Inflammatory macrophage treated with lipopolysaccharide for 1 hour (primary cell): ENCODE data around the gene LILRA6.
A peak's percentile ranks its signal among the peaks of the same experiment; 100 is the strongest.
"Not testable (repeated sequence)": the region's sequence is repeated elsewhere in the genome, so short reads cannot be mapped to it uniquely, and the experiment has no call there.

Experiments
- DNase-seq, 2 donors: peaks; one replicate each; pipeline ENCODE4 v3.0.0-alpha.2; 2020 to 2022

The LILRA6 gene

DNA sequence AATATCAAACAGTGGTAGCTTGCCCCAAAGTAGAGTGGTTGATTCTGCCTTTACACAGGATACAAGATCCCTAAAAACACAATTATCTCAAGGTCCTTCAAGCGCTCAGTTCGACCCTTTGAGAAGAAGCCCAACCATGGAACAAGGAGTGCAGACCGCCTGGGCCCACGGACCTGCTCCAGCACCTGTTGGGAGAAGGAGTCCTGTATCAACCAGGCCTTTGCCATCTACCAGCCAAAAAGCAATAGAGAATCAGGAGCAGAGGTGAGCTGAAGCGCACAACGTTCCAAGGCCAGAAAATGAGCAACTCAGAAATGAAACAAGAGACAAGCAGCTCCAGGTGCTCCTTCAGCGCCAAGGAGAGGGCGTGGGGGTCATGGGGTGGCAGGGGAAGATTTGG, 13.4 kb downstream of the LILRA6 start:
- DNase-seq = no peak

DNA sequence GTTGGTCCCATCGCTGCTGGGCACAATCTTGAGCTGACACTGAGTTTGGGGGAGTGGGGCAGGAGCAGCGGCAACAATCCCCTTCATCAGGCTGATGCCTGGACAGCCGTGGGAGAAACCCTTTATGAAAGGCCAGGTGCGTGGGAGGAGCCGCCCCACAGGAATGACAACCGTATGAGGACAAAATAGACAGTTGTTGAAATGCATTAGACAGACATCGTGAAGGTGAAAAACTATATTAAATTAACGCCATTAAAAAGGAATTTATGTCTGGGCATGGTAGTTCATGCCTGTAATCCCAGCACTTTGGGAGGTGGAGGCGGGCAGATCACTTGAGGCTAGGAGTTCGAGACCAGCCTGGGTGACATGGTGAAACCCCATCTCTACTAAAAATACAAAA, 18.0 kb downstream of the LILRA6 start:
- not testable (repeated sequence) for DNase-seq

DNA sequence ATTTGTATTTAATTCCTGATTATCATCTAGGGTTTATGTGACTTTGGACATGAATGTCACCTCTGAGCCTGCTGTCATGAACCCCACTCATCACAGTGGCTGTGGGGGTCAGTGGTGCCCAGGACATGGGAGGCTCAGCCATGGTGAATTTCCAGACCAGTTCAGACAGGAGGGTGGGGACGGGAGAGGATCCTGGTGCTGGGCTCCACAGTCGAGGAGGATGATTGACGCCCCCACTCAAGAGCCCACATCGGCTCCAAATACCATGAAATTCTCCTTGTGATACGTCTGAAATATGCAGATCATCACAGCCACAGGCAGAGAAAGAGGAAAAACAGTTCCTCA, 18.7 kb downstream of the LILRA6 start:
- DNase-seq = not testable (repeated sequence)

DNA sequence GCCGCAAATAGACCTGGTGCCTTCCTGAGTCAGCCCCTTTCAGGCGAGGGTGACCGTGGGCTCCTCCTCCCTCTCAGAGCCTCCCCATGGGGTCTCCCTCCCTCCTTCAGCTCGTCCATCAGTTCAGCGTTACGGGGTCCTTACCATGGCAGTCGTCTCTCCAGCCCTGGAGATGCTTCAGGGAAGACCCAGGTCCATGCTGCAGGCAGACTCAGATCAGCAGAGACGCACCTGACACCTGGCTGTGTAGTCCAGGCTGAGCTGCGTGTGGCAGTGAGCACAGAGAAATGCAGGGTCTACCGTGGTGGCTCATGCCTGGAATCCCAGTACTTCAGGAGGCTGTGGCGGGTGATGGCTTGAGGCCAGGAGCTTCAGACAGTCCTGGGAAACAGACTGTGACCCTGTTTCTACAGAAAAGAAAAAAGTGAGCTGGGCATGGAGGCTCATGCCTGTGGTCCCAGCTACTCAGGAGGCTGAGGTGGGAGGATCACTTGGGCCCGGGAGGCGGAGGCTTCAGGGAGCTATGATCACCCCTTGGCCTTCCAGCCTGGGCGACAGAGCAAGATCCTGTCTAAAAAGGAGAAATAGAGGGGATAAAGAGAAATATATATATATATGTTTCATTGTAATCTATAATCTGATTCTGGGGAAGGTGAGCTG, 19.2 kb downstream of the LILRA6 start:
- not testable (repeated sequence) for DNase-seq

DNA sequence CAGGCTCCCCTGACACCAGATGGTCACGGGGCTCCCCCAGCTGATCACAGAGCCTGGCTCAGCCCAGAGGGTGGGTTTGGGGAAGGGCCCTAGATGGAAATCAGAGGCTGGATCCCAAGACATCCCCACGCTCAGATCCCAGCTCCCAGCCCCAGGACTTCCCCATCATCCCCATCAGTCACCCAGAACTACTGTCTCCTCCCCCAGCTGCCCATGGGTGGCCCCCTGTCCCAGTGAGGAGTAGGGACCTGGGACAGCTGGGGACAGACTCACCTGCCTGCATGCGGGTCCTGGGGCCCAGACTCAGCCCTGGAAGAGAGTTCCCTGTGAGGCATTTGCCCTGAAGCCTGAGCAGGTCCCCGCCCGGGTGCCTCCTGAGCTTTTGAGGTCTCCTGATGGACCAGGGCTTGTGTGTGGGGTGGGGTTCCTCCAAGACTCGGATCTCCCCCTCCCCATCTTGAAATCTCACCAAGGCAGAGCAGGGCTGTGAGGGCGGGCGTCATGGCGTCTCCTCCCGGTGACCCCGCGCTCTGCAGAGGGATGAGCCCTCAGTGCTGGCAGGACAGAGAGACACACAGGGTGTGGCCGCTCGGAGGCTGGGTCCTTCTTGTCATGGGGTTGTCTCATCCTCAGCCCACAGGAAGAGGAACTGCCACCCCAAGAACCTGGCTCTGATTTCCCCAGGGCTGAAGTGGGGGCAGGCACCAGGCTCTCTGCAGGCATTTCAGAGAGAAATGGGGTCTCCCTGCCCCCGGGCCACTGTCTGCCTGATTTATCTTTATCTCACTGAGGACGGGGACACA, 19.9 kb downstream of the LILRA6 start, which contains the start of gene LILRB3:
LILRB3 (minus strand) TSS at position 534 of the 803 bp plus-strand sequence; CDS start at position 503, 31 bp downstream.
- DNase-seq = peak; percentile 16 to 53

DNA sequence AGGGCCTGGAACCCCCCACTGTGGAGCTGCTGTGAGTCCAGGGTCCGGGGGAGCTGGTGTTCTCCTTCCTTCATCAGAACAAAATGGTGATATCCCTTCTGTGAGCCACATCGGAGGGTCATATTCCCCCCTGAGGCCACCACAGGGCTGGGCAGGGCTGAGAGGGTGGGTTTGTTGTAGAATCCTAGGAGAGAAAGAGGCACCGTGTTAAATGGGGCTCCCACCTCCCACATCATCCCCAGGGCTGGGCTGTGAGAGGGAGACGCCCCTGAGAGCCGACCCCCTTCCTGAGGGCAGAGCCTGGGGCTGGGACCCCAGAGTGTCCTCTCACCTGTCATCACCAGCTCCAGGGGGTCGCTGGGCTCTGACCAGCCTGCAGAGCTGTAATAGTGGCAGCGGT, 20.6 kb downstream of the LILRA6 start:
- DNase-seq = not testable (repeated sequence)

DNA sequence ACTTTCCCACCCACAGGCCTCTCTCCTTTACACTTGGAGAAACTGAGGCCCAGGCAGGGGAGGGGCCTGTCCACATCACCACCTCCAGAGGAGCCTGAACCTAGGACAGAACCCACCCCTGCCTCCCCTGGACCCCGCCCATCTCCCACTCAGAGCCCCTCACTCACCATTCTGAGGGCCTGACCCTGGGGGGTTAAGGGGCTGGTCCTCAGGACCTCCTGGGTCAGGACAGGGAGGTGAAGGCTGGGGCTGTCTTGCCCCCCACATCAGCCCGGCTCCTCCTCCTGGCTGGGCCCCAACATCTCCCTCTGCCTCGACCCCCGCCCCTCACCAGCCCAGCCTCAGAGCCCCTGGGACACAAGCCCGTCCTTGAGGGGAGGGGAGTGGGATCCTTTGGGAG, 22.9 kb downstream of the LILRA6 start:
- not testable (repeated sequence) for DNase-seq

DNA sequence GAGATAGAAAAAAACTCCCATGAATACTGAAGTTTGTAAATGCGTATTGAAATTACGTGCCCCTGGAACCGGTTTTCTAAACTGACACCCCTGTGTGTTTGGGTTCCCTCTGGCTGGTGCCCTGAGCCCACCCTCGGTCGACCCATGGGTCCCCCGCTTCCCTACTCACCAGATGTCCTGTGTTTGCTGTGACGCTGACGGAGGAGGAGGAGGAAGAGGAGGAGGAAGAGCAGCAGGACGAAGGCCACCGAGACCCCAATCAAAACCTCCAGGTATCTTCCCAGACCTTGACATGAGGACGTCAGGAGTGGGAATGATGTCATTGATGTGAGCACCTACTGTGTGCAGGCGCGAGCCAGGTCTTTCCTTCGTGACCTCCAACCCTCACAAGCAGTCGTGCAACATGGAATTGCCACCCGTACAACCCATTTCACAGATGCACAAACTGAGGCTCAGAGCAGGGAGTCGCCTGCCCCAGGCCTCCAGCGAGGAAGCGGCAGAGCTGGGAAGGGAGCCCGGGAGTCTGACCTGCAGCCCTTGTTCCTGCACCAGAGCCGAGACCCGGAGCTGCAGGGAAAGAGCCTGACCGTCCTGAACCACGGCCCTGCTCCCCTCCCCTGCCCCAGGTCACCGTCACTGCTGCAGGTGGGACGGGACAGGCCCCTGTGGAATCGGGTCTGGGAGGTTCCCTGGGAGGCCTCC, 23.5 kb downstream of the LILRA6 start:
- DNase-seq = no peak

DNA sequence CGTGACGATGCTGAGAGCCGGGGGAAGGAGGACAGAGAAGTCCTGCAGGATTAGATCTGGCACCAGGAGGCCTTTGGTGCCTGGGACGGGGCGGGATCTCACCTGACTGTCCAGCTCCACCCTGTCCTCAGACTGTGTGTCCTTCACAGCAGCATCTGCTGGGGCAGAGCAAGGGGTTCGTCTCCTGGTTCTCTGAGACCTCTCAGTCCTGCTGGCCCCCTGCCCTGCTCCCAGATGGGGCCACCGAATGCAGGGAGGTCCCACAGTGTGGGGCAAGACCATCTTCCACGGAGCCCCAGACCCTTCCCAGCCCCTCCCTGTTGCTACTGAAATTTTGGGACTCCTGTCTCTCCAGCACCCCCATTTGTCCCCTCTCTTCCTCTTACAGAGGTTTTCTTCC, 24.3 kb downstream of the LILRA6 start:
- DNase-seq = no peak

DNA sequence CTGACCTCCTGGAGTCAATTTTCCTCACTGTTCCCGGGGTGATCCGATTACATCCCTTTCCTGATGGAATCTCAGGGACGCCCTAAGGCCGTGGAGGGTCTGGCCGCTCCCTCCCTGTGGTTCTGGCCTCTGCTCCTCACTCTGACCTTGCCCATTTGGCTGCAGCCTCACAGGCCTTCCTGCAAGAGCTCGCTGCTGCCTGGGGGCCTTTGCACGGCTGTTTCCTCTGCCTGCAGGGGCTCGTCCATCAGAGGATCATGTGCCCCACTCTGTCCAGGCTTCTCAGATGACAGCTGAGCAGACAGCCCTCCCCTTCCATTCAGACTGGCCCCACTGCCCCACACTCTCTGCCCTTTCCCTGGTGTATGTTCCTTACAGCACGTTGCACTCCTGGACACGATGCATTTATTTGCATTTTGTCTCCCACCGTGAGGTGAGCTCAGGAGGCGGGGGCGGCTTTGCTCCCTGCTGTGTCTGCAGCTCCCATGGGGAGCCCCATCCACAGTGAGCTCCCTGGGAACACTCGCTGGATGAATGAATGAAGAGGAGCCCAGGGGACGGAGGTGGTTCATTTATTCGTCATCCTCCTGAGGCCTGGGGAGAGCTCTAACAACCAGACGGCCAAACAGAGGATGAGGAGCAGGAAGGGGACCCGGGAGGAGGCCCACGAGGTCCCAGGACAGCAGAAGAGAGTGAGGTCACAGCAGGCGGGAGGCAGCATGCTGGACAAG, 24.9 kb downstream of the LILRA6 start:
- DNase-seq = not testable (repeated sequence)

DNA sequence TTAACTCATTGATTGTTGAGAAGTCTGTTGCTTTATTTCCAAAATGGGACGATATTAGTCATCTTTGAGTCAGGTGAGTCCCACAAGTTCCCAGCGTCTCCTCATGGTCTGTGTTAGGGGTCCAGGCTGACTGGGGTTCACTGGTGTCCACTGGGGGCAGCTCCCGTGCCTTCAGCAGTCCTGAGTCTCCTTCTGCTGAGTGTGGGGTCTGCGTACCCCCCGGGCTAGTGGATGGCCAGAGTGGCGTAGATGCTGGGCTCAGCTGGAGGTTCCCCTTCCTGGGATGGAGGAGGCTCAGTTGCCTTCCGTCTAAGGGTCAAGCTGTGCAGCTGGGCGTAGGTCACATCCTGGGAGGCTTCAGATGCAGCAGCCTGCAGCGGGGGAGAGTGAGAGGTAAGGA, 25.7 kb downstream of the LILRA6 start:
- DNase-seq = no peak

DNA sequence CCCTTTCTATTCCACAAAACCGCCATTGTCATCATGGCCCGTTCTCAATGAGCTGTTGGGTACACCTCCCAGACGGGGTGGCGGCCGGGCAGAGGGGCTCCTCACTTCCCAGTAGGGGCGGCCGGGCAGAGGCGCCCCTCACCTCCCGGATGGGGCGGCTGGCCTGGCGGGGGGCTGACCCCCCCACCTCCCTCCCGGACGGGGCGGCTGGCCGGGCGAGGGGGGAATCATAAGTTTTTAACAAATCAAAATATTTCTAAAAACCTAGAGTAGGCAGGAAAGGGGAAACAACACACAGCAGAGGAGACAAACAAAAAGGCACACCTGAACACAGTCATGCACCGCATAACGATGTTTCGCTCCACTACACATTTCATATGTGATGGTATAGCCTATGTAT, 27.9 kb downstream of the LILRA6 start:
- not testable (repeated sequence) for DNase-seq

DNA sequence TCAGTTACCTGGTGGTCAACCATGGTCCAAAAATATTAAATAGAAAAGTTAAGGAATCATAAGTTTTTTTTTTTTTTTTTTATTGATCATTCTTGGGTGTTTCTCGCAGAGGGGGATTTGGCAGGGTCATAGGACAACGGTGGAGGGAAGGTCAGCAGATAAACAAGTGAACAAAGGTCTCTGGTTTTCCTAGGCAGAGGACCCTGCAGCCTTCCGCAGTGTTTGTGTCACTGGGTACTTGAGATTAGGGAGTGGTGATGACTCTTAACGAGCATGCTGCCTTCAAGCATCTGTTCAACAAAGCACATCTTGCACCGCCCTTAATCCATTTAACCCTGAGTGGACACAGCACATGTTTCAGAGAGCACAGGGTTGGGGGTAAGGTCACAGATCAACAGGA, 28.4 kb downstream of the LILRA6 start:
- DNase-seq = not testable (repeated sequence)

DNA sequence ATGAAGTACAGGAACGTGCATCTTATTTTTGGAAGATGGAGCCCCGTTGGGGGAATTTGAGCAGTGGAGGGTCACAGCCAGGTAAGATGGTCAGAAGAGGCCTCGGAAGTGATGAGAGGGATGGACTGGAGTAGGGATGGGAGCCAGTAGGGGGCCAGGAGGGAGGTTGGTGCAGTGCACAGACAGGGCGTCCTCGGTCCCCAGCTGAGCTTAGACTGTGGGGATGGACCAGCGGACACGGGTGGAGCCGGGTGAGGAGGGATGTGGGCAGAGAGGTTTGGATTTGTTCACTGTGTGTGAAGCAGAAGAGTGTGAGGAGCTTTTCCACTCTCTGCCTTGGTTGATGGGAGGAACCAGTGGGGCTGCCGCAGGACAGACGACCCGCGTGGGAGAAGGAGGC, 31.4 kb downstream of the LILRA6 start:
- DNase-seq = no peak

DNA sequence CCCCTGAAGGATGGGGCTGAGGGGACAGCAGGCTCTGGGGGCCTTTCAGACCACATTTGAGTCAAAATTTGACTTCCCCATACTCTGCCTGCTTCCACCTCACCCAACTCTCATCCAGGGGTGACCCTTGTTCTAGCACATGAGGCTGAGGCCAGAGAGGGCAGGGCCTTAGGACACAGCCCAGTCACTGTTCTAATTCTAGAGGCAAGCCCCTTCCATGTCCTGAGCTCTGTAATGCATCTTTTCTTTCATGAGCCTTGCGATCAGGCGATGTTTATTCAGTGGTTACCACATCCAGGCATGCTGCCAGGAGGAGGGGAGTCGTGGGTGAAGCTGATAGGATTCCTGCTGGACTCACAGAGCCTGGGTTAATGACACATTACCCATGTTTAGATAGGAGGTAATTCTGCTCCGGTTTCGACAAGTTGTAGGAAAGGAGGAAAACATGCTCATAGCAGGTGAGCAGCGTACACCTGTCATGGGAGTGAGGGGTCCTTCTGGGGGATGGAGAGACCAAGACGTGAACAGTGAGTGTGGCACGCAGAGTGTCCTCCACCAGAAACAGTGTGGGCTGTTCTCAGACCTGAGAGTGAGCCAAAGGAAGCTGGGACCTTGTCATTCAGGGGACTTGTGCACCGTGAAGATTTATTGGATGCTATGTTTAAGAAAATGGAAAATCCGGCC, 32.6 kb downstream of the LILRA6 start:
- DNase-seq = peak; percentile 79 to 98

DNA sequence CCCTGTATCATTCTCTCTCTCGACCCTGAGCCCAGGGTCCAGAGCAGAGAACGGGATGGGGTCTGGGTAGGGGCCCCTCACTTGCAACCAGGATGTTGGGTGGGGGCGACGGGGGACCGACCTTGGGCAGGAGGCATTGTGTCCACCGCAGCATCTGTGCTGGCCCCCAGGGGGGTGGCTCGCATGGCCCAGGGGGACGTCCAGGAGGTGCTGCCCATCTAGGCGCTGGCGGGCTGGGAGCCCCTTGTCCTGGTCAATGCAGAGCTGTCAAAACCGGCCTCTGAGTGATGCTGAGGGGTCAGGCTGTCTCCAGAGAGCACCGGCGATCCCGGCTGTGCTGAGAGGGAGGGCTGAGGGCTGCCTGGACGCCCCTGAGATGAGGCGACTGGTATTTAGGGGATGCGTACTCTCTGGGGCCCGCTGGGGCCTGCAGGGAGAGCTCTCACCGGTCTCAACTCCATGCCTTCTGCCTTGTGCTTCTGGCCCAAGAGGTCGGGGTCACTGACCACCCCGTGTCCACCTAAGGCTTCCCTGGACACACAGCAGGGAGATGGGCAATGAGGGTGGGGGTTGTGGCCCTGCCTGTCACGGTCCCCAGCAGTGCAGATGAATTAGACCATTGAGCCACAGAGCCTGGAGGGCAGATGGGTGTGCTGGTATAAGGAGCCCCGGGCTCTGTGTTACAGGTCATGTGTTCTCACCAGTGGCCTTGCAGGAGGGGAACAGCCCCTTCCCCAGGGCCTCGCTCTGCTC, 33.4 kb downstream of the LILRA6 start:
- DNase-seq = no peak

DNA sequence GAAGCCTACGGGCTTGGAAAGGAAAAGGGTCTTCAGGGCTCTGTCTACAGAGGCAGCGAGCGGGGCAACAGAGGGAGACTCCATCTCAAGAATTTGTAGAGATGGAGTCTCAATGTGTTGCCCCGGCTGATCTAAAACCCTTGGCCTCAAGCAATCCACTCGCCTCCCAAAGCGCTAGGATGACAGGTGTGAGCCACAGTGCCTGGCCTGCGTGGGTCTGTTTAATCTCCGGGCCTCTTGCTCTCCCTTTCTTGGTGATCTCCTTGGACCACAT, 33.9 kb downstream of the LILRA6 start:
- no peak for DNase-seq

DNA sequence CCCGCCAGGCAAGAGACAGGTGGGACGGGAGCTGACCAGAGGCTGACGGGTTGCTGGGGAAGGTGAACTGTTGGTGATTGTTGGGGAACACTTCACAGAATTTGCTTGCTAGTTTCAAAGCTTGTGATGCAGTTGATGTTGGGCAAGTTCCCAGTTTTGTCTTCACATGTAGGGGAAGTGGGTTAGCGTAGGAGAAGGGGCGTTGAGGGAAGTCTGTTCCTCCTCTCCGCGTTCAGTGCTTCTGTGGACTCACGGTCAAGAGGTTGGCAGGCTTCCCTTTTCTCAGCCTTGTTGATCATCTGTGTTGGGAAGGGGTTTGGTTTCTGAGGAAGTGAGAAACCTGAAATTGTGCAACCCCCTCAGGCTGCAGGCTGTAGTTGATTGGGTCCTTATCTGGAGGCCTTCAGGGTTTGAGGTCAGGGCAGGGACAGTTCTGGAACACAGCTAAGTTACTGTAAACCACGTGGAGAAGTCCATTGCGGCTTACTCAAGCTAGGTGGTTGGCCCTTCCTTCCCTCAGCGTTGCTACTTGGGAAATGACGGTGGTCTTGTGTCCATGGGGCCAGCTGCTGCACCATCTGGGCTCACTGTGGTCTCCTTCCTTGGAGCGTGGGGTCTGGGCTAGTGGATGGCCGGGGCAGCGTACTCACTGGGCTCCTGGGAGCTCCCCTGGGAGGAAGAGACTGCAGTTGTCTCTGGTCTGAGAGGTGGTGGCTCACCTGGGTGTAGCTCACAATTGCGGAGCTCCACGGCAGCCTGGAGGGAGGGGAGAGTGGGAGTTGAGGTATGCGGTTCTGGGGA, 34.4 kb downstream of the LILRA6 start:
- peak; percentile 98 to 100 for DNase-seq

DNA sequence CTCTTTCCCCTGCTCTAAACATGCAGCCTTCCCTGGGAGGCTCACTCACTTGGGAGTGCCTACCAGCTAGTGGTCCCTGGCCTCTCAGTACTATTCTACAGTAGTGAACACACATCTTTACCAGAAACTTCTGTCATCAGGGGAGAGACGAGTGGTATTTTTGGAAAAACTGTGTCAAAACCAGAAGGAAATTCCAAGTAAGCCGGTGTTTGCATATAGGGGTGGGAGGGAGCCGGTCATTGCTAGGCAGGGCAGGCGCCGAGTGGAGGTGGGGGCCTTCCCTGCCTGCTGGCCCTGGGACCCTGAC, 35.0 kb downstream of the LILRA6 start:
- DNase-seq = peak in 1 of 2 donors; percentile 89

DNA sequence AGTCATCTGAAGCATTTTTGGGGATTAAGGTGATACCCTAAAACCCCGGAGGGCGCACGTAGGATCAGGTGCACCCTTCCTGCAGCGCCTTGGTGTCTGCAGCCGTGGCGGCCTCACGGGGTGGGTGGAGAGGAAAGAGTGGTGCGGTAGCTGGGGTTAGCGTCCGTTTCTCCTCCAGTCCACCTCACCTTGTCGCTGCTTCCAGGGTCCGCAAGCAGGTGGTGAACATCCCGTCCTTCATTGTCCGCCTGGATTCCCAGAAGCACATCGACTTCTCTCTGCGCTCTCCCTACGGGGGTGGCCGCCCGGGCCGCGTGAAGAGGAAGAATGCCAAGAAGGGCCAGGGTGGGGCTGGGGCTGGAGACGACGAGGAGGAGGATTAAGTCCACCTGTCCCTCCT, 35.4 kb downstream of the LILRA6 start:
- DNase-seq = not testable (repeated sequence)

DNA sequence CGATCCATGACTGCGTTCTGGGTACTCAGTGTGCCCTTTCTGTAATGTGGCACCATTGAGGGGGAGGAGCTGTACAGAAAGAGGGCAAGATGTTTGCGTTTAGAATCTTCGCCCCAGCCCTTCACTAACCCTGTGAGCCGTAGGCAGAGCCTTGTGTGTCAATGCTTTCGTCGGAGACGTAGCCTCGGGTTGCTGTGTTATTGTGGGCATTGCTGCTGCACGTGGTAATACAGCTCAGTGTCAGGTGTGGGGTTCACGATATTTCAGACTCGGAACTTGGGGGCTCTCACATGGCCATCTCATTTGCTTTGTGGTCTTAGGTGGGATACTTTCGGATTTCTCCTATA, 35.8 kb downstream of the LILRA6 start:
- DNase-seq = no peak
